H9 (cell line): Measurements from ENCODE around the gene BFSP2. TPM values are rescaled to one million over a fixed set of nuclear protein-coding genes. Genes with fewer than 3 reads are reported as not detected.

Experiments used
- DNase-seq: peaks from one replicate; pipeline ENCODE4 v3.0.0-alpha.2; 2017
- H2AFZ ChIP-seq: one replicate; pipeline ENCODE4 v1.6.1; 2013; ENCODE audit warnings: mild to moderate bottlenecking, low read length, control low read depth, moderate library complexity
- H2AK5ac ChIP-seq: 2 replicates; pipeline ENCODE4 v1.6.1; 2013; ENCODE audit warnings: low read length, control low read depth, mixed read lengths; ENCODE audit not compliant: insufficient read length
- H2BK120ac ChIP-seq: one replicate; pipeline ENCODE4 v1.6.1; 2013; ENCODE audit warnings: low read depth, mild to moderate bottlenecking, low read length, control low read depth, inconsistent platforms; ENCODE audit not compliant: poor library complexity, severe bottlenecking
- H2BK12ac ChIP-seq: 2 replicates; pipeline ENCODE4 v1.6.1; 2013; ENCODE audit warnings: low read length, control low read depth, mixed read lengths, low read depth; ENCODE audit not compliant: insufficient read length
- H2BK15ac ChIP-seq: 2 replicates; pipeline ENCODE4 v1.6.1; 2013; ENCODE audit warnings: low read depth, low read length, control low read depth
- H2BK20ac ChIP-seq: one replicate; pipeline ENCODE4 v1.6.1; 2013; ENCODE audit warnings: low read depth, mild to moderate bottlenecking, low read length, control low read depth, inconsistent platforms; ENCODE audit not compliant: poor library complexity, severe bottlenecking
- H2BK5ac ChIP-seq: 2 replicates; pipeline ENCODE4 v1.6.1; 2013; ENCODE audit warnings: low read length, control low read depth, mixed read lengths; ENCODE audit not compliant: insufficient read length
- H3K14ac ChIP-seq: 2 replicates; pipeline ENCODE4 v1.6.1; 2013; ENCODE audit warnings: low read length, control low read depth; ENCODE audit not compliant: insufficient read depth
- H3K18ac ChIP-seq: 2 replicates; pipeline ENCODE4 v1.6.1; 2013; ENCODE audit warnings: low read depth, mild to moderate bottlenecking, mixed read lengths, low read length, control low read depth; ENCODE audit not compliant: insufficient read length
- H3K23ac ChIP-seq: 2 replicates; pipeline ENCODE4 v1.6.1; 2013; ENCODE audit warnings: low read length, control low read depth, mixed read lengths, low read depth; ENCODE audit not compliant: insufficient read length
- H3K23me2 ChIP-seq: 2 replicates; pipeline ENCODE4 v1.6.1; 2013; ENCODE audit warnings: low read depth, mild to moderate bottlenecking, mixed read lengths, low read length, control low read depth; ENCODE audit not compliant: insufficient read length, poor library complexity, severe bottlenecking
- H3K27ac ChIP-seq: 2 replicates; pipeline ENCODE4 v1.5.1; 2013; ENCODE audit warnings: low read length, control low read depth, mixed read lengths, low read depth; ENCODE audit not compliant: insufficient read length
- H3K27me3 ChIP-seq: 2 replicates; pipeline ENCODE4 v1.6.1; 2013; ENCODE audit warnings: low read length, control low read depth, inconsistent platforms; ENCODE audit not compliant: insufficient read depth
- H3K4ac ChIP-seq: 2 replicates; pipeline ENCODE4 v1.6.1; 2013; ENCODE audit warnings: low read depth, mild to moderate bottlenecking, control low read depth, inconsistent platforms, low read length, moderate library complexity
- H3K4me1 ChIP-seq: 2 replicates; pipeline ENCODE4 v1.6.1; 2013; ENCODE audit warnings: low read length, control low read depth, inconsistent platforms; ENCODE audit not compliant: insufficient read depth
- H3K4me2 ChIP-seq: 2 replicates; pipeline ENCODE4 v1.6.1; 2013; ENCODE audit warnings: low read length, control low read depth, mixed read lengths; ENCODE audit not compliant: insufficient read length, insufficient read depth
- H3K56ac ChIP-seq: 2 replicates; pipeline ENCODE4 v1.6.1; 2013; ENCODE audit warnings: low read depth, mild to moderate bottlenecking, mixed read lengths, low read length, control low read depth; ENCODE audit not compliant: insufficient read length
- H3K79me1 ChIP-seq: 2 replicates; pipeline ENCODE4 v1.6.1; 2013; ENCODE audit warnings: low read depth, mild to moderate bottlenecking, moderate library complexity, low read length, control low read depth, inconsistent platforms; ENCODE audit not compliant: insufficient read depth, poor library complexity, severe bottlenecking
- H3K79me2 ChIP-seq: 2 replicates; pipeline ENCODE4 v1.6.1; 2013; ENCODE audit warnings: low read length, control low read depth, inconsistent platforms; ENCODE audit not compliant: insufficient read depth
- H3K9ac ChIP-seq: 2 replicates; pipeline ENCODE4 v1.6.1; 2013; ENCODE audit warnings: low read length, control low read depth, mixed read lengths; ENCODE audit not compliant: insufficient read length; ENCODE audit errors: extremely low read depth
- H3K9me3 ChIP-seq: one replicate; pipeline ENCODE4 v1.6.1; 2013; ENCODE audit warnings: low read depth, low read length, inconsistent platforms; ENCODE audit not compliant: control insufficient read depth
- H3T11ph ChIP-seq: one replicate; pipeline ENCODE4 v1.6.1; 2013; ENCODE audit warnings: mild to moderate bottlenecking, low read length, control low read depth, inconsistent platforms
- H4K20me1 ChIP-seq: one replicate; pipeline ENCODE4 v1.6.1; 2013; ENCODE audit not compliant: control insufficient read depth, insufficient read length, insufficient read depth
- H4K5ac ChIP-seq: 2 replicates; pipeline ENCODE4 v1.6.1; 2013; ENCODE audit warnings: low read depth, mild to moderate bottlenecking, mixed read lengths, low read length, control low read depth; ENCODE audit not compliant: insufficient read length
- H4K8ac ChIP-seq: replicated peaks from 2 replicates; pipeline ENCODE4 v1.6.1; 2013; ENCODE audit warnings: low read length, control low read depth, mixed read lengths, low read depth; ENCODE audit not compliant: insufficient read length
- H4K91ac ChIP-seq: 2 replicates; pipeline ENCODE4 v1.6.1; 2013; ENCODE audit warnings: low read depth, mild to moderate bottlenecking, moderate library complexity, mixed read lengths, low read length, control low read depth; ENCODE audit not compliant: insufficient read length
- H3K27ac Mint-ChIP-seq, 3 experiments: 2 replicates in 2 of 3; 3 replicates in 1 of 3; pipeline ENCODE4 v1.8.0; 2020 to 2021; ENCODE audit warnings: mixed read lengths in 3 of 3, mild to moderate bottlenecking in 1 of 3, moderate library complexity in 1 of 3
- H3K27me3 Mint-ChIP-seq: 2 replicates; pipeline ENCODE4 v1.8.0; 2021; ENCODE audit warnings: low read depth, mild to moderate bottlenecking, moderate library complexity, mixed read lengths
- H3K36me3 Mint-ChIP-seq, 3 experiments: 2 replicates in 2 of 3; 3 replicates in 1 of 3; pipeline ENCODE4 v1.8.0; 2020 to 2021; ENCODE audit warnings: low read depth in 3 of 3, mixed read lengths in 3 of 3; ENCODE audit not compliant: insufficient read depth in 1 of 3
- H3K4me1 Mint-ChIP-seq, 2 experiments: 2 replicates each; pipeline ENCODE4 v1.8.0; 2020; ENCODE audit warnings: mixed read lengths in 2 of 2
- H3K4me3 Mint-ChIP-seq, 2 experiments: 2 replicates in 1 of 2; 3 replicates in 1 of 2; pipeline ENCODE4 v1.8.0; 2020 to 2021; ENCODE audit warnings: mild to moderate bottlenecking in 2 of 2, mixed read lengths in 2 of 2, moderate library complexity in 1 of 2
- H3K9me3 Mint-ChIP-seq, 2 experiments: 2 replicates in 1 of 2; 3 replicates in 1 of 2; pipeline ENCODE4 v1.8.0; 2020; ENCODE audit warnings: mild to moderate bottlenecking in 2 of 2, mixed read lengths in 2 of 2, moderate library complexity in 1 of 2
- CTCF ChIP-seq: fragments of 200-600 bp; sonication (generic); conservative IDR thresholded peaks from 3 replicates; pipeline ENCODE4 v1.8.0; 2021; ENCODE audit warnings: antibody characterized with exemption, mild to moderate bottlenecking
- total RNA-seq: library from RNA; stranded (reverse); gene quantifications from 2 replicates; pipeline ENCODE4 v1.2.1, GENCODE V29; 2021

The BFSP2 gene
- total RNA-seq, 1 experiment from 2014 or later = not detected

GRCh38 chr3:133477487-133477886 is 77.6 kb downstream of the BFSP2 start:
- Histone ChIP-seq H3T11ph (no peak overlapping the region), H4K20me1 (no peaks in the 10 kb centered on the region), H3K4me2 (no peak overlapping the region), H2BK20ac (no peak overlapping the region), H2BK5ac (no peak overlapping the region), H2AK5ac (no peak overlapping the region), H3K9me3 (no peaks in the 10 kb centered on the region), H3K27ac (no peak overlapping the region), H3K14ac (no peak overlapping the region), H3K4me1 (peaks cover 2% of the 10 kb centered on the region; the same call in 1 of the 2 replicates), H4K5ac (no peak overlapping the region), H3K18ac (no peak overlapping the region), H2BK12ac (no peak overlapping the region), H3K79me1 (no peaks in the 10 kb centered on the region), H2BK120ac (no peak overlapping the region), H3K79me2 (no peaks in the 10 kb centered on the region), H3K23me2 (no peaks in the 10 kb centered on the region), H3K23ac (no peak overlapping the region), H2AFZ (no peak overlapping the region), H3K27me3 (no peaks in the 10 kb centered on the region), H3K56ac (no peak overlapping the region), H3K4ac (no peak overlapping the region), H2BK15ac (no peak overlapping the region), H4K91ac (no peak overlapping the region), H3K9ac (no peak overlapping the region), H4K8ac (no peak overlapping the region)
- H3K4me3 Mint-ChIP-seq = no peak overlapping the region
- TF ChIP-seq CTCF = no peak
- no peak overlapping the region for H3K27ac Mint-ChIP-seq
- H3K4me1 Mint-ChIP-seq = peaks cover 42 to 43% of the 10 kb centered on the region in 2 experiments
- no peaks in the 10 kb centered on the region for H3K36me3 Mint-ChIP-seq
- peaks cover 0 to under 1% of the 10 kb centered on the region in 2 experiments; a peak in 2 of 5 replicates for H3K9me3 Mint-ChIP-seq
- DNase-seq = no peak
- H3K27me3 Mint-ChIP-seq = no peaks in the 10 kb centered on the region; the same call in 1 of the 2 replicates
